Natural killer cell (primary cell): ENCODE measurements around the gene ZEB1. TPM values are rescaled to one million over a fixed set of nuclear protein-coding genes. Genes with fewer than 3 reads are reported as not detected.
A peak's percentile ranks its signal among the peaks of the same experiment; 100 is the strongest.

Source experiments
- ATAC-seq, 3 donors: fragments of 150-1000 bp in 2 of 3; fragments of 200-7000 bp in 1 of 3; cut with Tn5 transposase; 1 replicate in 1 of 3; 2 replicates in 2 of 3; pipeline ENCODE4 v1.10.0; 2021; ENCODE audit warnings: mild to moderate bottlenecking in 2 of 3, moderate library complexity in 2 of 3
- DNase-seq, 2 donors: peaks; one replicate each; pipeline versions ENCODE4 v3.0.0 to v3.0.0-alpha.2; 2013 to 2021; ENCODE audit warnings: mixed read lengths in 1 of 2
- H3K27ac ChIP-seq: one replicate; pipeline ENCODE4 v1.5.1; 2013; ENCODE audit warnings: mild to moderate bottlenecking, low read length
- H3K27me3 ChIP-seq: one replicate; pipeline ENCODE4 v1.6.1; 2013; ENCODE audit warnings: low read length; ENCODE audit not compliant: control insufficient read depth, insufficient read depth
- H3K36me3 ChIP-seq: one replicate; pipeline ENCODE4 v1.6.1; 2013; ENCODE audit warnings: low read length; ENCODE audit not compliant: control insufficient read depth, insufficient read depth
- H3K4me1 ChIP-seq: one replicate; pipeline ENCODE4 v1.6.1; 2013; ENCODE audit warnings: low read length; ENCODE audit not compliant: control insufficient read depth, insufficient read depth
- H3K4me3 ChIP-seq: one replicate; pipeline ENCODE4 v1.5.1; 2013; ENCODE audit warnings: low read length
- H3K9me3 ChIP-seq: one replicate; pipeline ENCODE4 v1.6.1; 2013; ENCODE audit warnings: low read length; ENCODE audit not compliant: control insufficient read depth, insufficient read depth
- H3K27ac Mint-ChIP-seq, 2 donors: one replicate each; pipeline ENCODE4 v1.8.0; 2022; ENCODE audit warnings: mild to moderate bottlenecking in 2 of 2, mixed read lengths in 2 of 2, moderate library complexity in 1 of 2
- H3K27me3 Mint-ChIP-seq, 2 donors: one replicate each; pipeline ENCODE4 v1.8.0; 2022; ENCODE audit warnings: low read depth in 2 of 2, mixed read lengths in 2 of 2
- H3K36me3 Mint-ChIP-seq: one replicate; pipeline ENCODE4 v1.8.0; 2022; ENCODE audit warnings: mixed read lengths
- H3K4me1 Mint-ChIP-seq, 2 donors: one replicate each; pipeline ENCODE4 v1.8.0; 2022; ENCODE audit warnings: mixed read lengths in 2 of 2
- H3K4me3 Mint-ChIP-seq: one replicate; pipeline ENCODE4 v1.8.0; 2022; ENCODE audit warnings: mild to moderate bottlenecking, moderate library complexity, mixed read lengths
- H3K9me3 Mint-ChIP-seq, 2 donors: one replicate each; pipeline ENCODE4 v1.8.0; 2022; ENCODE audit warnings: mixed read lengths in 2 of 2
- CTCF ChIP-seq: fragments of 200-600 bp; IDR thresholded peaks from one replicate; pipeline ENCODE4 v1.8.0; 2022; ENCODE audit warnings: antibody characterized with exemption
- WGBS: methylation state at CpG from one replicate; pipeline ENCODE4 v1.1.7; 2013; ENCODE audit warnings: missing lambda C conversion rate; ENCODE audit not compliant: insufficient coverage; 5-methylcytosine and 5-hydroxymethylcytosine counted together
- intact Hi-C: fragments of 100-400 bp; cut with micrococcal nuclease; formaldehyde crosslinking; loops from one replicate; pipeline ENCODE4 v1.14.2; 2022
- total RNA-seq, 4 donors: library from RNA; stranded (reverse); fragments of 120-200 nt in 1 of 4; gene quantifications; one replicate each; pipeline versions ENCODE4 v1.2.3 to v1.2.4, GENCODE V29; 2013 to 2022

The ZEB1 gene
- total RNA-seq, 3 donors from 2014 or later (not counting 1 experiment from before 2014, with no cell fraction given): 29.3 to 30.6 (median 29.7) TPM

- Histone ChIP-seq H3K9me3 (no peaks in the 10 kb centered on the region), H3K4me3 (peak overlapping the region; percentile 76), H3K27ac (peak overlapping the region; percentile 68), H3K36me3 (no peaks in the 10 kb centered on the region), H3K27me3 (no peaks in the 10 kb centered on the region), H3K4me1 (peaks cover 17% of the 10 kb centered on the region)
- no peak for TF ChIP-seq CTCF
- 0% methylated on average over 43 of the region's 43 CpGs for WGBS
- Mint-ChIP-seq H3K4me3 (peak overlapping the region; percentile 95), H3K27ac (peak overlapping the region; percentile 61 to 84), H3K36me3 (no peaks in the 10 kb centered on the region), H3K4me1 (peaks cover 27 to 44% of the 10 kb centered on the region in 2 donors), H3K27me3 (peaks cover 0 to 8% of the 10 kb centered on the region in 2 donors), H3K9me3 (no peaks in the 10 kb centered on the region)
- ATAC-seq: no peak
- DNase-seq: peak in 1 of 2 donors; percentile 22
- intact Hi-C loops: no loop called here
These were observed 1.7 kb downstream of the ZEB1 start for GRCh38 chr10:31320550-31321211.

GRCh38 chr10:31321396-31321941 is 2.5 kb downstream of the ZEB1 start:
- H3K27me3 ChIP-seq: no peaks in the 10 kb centered on the region
- Mint-ChIP-seq H3K36me3 (no peaks in the 10 kb centered on the region), H3K4me1 (peaks cover 27 to 44% of the 10 kb centered on the region in 2 donors), H3K27ac (peak overlapping the region; percentile 61 to 84), H3K27me3 (peaks cover 0 to 8% of the 10 kb centered on the region in 2 donors), H3K9me3 (no peaks in the 10 kb centered on the region), H3K4me3 (peak overlapping the region; percentile 95)
- peaks cover 17% of the 10 kb centered on the region for H3K4me1 ChIP-seq
- no peak for TF ChIP-seq CTCF
- no peaks in the 10 kb centered on the region for H3K9me3 ChIP-seq
- peak overlapping the region; percentile 68 for H3K27ac ChIP-seq
- DNase-seq (peak in 1 of 2 donors; percentile 87), ATAC-seq (no peak)
- 14% methylated on average over 10 of the region's 10 CpGs for WGBS
- intact Hi-C loops: no loop called here
- H3K36me3 ChIP-seq: no peaks in the 10 kb centered on the region
- peak overlapping the region; percentile 76 for H3K4me3 ChIP-seq

- DNase-seq (peak in 1 of 2 donors; percentile 59), ATAC-seq (no peak)
- no peak overlapping the region for H3K4me3 ChIP-seq
- Mint-ChIP-seq H3K27me3 (peaks cover 0 to 8% of the 10 kb centered on the region in 2 donors), H3K4me1 (peaks cover 27 to 38% of the 10 kb centered on the region in 2 donors), H3K9me3 (no peaks in the 10 kb centered on the region), H3K27ac (peak overlapping the region in 1 of 2 donors; percentile 54), H3K36me3 (no peaks in the 10 kb centered on the region), H3K4me3 (peak overlapping the region; percentile 4)
- H3K4me1 ChIP-seq: peaks cover 17% of the 10 kb centered on the region
- no peaks in the 10 kb centered on the region for H3K27me3 ChIP-seq
- no peaks in the 10 kb centered on the region for H3K36me3 ChIP-seq
- no peak for TF ChIP-seq CTCF
- no peaks in the 10 kb centered on the region for H3K9me3 ChIP-seq
- no peak overlapping the region for H3K27ac ChIP-seq
- WGBS: 88% methylated on average over 2 of the region's 2 CpGs
- intact Hi-C loops: no loop called here
These were observed 3.6 kb downstream of the ZEB1 start for GRCh38 chr10:31322647-31323046.
